Bronchial epithelial cell (primary cell): Measurements from ENCODE around the gene VWA3A. TPM values are rescaled to one million over a fixed set of nuclear protein-coding genes. Genes with fewer than 3 reads are reported as not detected.

Experiments
- DNase-seq: peaks from one replicate; pipeline ENCODE4 v3.0.0-alpha.2; 2010; ENCODE audit warnings: low read depth
- FAIRE-seq: peaks from 2 replicates; lab custom pipeline; 2011; peaks lifted over from hg19 to GRCh38; lab: Jason Lieb, UNC
- H3K27me3 ChIP-seq: 2 replicates; pipeline ENCODE4 v1.5.1; 2011; ENCODE audit warnings: low read length; ENCODE audit not compliant: control insufficient read depth, insufficient read depth
- H3K36me3 ChIP-seq: 2 replicates; pipeline ENCODE4 v1.5.1; 2011; ENCODE audit warnings: low read length; ENCODE audit not compliant: control insufficient read depth, insufficient read depth
- H3K4me3 ChIP-seq: 2 replicates; pipeline ENCODE4 v1.5.1; 2011; ENCODE audit warnings: mild to moderate bottlenecking, low read depth, low read length, control low read depth
- total RNA-seq: library from RNA; depleted of rRNA; stranded (reverse); fragments of >200 nt; gene quantifications from 2 replicates; pipeline ENCODE4 v1.2.1, GENCODE V29; 2014
- TF ChIP-seq, protein P1 (sequence below): IDR thresholded peaks from 2 replicates; pipeline ENCODE4 v1.5.1; 2011; ENCODE audit warnings: mild to moderate bottlenecking, moderate library complexity, low read length, control low read depth, inconsistent platforms; ENCODE audit not compliant: insufficient read depth, severe bottlenecking

VWA3A gene
- total RNA-seq, 1 donor from 2014 or later: under 0.01 TPM

DNA sequence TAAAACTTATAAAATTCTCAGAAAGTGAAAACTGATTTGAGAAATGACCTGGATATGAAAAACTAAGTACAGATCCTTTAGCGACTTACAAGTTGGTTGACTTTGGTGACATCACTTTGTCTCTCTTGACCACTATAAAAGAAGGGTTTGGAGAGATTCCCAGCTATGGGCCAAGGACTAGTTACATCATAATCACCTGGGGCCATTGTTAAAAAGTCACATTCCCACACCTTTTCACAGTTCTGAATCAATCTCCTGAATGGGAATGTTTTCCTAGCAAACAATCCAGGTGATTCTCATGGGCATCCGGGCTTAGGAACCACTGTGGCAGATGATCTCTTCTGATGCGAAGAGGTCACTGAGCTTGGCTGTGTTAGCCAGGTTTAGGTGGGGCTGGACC, 620 bp upstream of the VWA3A start:
- no peak overlapping the region for H3K4me3 ChIP-seq
- DNase-seq (no peak), FAIRE-seq (no peak)
- TF ChIP-seq, protein P1, sequence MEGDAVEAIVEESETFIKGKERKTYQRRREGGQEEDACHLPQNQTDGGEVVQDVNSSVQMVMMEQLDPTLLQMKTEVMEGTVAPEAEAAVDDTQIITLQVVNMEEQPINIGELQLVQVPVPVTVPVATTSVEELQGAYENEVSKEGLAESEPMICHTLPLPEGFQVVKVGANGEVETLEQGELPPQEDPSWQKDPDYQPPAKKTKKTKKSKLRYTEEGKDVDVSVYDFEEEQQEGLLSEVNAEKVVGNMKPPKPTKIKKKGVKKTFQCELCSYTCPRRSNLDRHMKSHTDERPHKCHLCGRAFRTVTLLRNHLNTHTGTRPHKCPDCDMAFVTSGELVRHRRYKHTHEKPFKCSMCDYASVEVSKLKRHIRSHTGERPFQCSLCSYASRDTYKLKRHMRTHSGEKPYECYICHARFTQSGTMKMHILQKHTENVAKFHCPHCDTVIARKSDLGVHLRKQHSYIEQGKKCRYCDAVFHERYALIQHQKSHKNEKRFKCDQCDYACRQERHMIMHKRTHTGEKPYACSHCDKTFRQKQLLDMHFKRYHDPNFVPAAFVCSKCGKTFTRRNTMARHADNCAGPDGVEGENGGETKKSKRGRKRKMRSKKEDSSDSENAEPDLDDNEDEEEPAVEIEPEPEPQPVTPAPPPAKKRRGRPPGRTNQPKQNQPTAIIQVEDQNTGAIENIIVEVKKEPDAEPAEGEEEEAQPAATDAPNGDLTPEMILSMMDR: no peak
- no peaks in the 10 kb centered on the region for H3K27me3 ChIP-seq
- H3K36me3 ChIP-seq: no peaks in the 10 kb centered on the region

DNA sequence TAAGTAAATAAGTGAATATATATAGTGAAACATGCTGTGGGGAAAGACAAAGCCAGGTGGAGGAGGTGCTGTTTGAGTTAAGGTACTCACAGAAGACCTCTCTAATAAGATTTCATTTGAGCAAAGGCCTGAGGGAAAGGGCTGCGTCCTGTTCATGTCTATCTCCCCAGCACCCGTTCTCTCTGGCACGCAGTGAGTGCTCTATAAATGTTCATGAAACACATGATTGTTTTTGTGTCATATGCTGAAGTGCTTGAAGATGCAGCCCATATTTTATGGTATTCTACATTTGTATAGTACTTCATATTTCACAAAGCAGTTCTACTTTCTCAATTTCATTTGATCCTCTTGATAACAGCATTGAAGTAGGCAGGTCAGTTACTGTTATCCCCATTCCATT, 990 bp downstream of the VWA3A start:
- Histone ChIP-seq H3K4me3 (no peak overlapping the region), H3K36me3 (no peaks in the 10 kb centered on the region), H3K27me3 (no peaks in the 10 kb centered on the region)
- TF ChIP-seq, protein P1: no peak
- no peak for FAIRE-seq
- no peak for DNase-seq

DNA sequence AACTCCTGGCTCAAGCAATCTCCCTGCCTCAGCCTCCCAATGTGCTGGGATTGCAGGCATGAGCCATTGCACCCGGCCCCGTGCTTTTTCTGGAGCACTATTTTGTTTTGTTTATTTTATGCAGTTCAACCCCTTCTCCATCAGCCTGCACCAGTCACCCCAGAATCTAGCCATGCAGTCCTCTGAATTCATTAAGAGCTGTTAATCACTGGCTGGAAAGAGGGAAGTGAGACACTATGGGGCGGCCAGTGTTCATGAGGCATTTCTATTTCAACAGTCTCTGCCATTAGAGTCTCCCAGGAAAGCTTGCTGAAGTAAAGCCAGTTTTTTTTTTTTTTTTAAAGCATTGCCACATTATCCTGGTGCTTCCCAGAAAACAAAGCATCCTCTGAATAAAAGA, 1.7 kb downstream of the VWA3A start:
- FAIRE-seq: no peak
- Histone ChIP-seq H3K27me3 (no peaks in the 10 kb centered on the region), H3K4me3 (no peak overlapping the region), H3K36me3 (no peaks in the 10 kb centered on the region)
- TF ChIP-seq, protein P1: no peak
- DNase-seq: no peak

DNA sequence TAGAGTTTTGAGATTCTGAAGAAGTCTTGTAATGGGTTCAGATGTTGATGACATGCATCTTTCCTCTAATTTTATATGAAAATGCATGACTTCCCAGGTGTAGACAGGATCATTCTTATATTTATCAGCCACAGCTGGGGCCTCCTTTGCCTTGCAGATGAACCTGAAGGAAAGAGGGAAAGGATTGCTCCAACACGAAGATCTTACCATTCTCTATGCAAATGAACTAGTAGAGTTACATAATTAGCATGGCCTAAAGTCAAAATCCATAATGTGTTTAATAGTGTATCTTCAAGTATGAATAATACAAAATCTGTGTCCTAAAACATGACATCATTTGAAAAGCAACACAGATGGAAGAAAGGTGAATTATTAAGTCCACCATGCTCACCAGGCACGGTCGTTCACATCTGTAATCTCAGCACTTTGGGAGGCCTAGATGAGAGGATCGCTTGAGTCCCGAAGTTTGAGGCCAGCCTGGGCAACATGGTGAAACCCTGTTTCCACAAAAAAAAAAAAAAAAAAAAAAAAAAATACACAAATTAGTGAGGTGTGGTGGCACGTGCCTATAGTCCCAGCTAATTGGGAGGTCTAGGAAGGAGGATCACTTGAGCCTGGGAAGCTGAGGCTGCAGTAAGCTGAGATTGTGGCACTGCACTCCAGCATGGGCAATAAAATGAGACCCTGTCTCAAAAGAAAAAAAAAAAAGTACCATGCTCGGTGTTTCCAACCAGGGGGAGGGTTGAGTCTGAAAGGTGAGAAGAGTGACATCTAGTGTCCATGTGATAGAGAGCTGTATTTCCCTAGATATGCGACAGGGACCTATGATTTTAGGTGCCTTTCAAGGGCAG, 6.3 kb downstream of the VWA3A start:
- no peaks in the 10 kb centered on the region for H3K36me3 ChIP-seq
- no peak overlapping the region for H3K4me3 ChIP-seq
- no peaks in the 10 kb centered on the region for H3K27me3 ChIP-seq
- FAIRE-seq (no peak), DNase-seq (peak; percentile 62)
- TF ChIP-seq, protein P1: peak; percentile 65

DNA sequence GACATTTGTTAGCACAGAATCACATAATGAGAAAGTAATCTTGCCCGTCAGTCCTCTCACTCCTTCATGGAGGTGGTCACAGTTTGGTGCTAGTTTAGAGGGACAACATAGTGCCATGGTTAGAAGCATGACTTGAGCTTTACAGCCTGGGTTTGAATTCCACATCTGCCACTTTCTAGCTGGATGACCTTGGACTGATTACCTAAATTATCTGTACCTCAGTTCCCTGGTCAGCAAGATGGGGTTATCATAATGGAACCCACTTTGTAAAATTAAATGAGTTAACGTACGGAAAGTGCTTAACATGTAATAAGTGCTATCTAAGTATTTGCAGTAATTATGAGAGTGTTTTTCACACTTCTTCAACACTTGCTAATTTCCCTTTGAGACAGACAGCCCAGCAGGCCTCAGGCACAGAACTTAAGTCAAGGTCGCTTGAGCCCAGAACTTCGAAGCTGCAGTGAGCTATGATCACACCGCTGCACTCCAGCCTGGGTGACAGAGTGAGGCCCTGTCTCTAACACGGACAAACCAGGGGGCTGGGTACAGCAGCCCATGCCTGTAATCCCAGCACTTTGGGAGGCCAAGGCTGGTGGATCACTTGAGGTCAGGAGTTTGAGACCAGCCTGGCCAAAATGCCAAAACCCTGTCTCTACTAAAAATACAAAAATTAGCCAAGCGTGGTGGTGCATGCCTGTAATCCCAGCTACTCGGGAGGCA, 7.1 kb downstream of the VWA3A start:
- DNase-seq (no peak), FAIRE-seq (no peak)
- no peak overlapping the region for H3K4me3 ChIP-seq
- H3K27me3 ChIP-seq: no peaks in the 10 kb centered on the region
- H3K36me3 ChIP-seq: no peaks in the 10 kb centered on the region
- TF ChIP-seq, protein P1: no peak
